ENCODE results near the gene UBE2L3. TPM values are rescaled to one million over a fixed set of nuclear protein-coding genes. Genes with fewer than 3 reads are reported as not detected.
"Not testable (repeated sequence)": the region's sequence is repeated elsewhere in the genome, so short reads cannot be mapped to it uniquely, and the experiment has no call there.

UBE2L3 gene
- polyA plus RNA-seq, 1 donor: 53.8 TPM

DNA sequence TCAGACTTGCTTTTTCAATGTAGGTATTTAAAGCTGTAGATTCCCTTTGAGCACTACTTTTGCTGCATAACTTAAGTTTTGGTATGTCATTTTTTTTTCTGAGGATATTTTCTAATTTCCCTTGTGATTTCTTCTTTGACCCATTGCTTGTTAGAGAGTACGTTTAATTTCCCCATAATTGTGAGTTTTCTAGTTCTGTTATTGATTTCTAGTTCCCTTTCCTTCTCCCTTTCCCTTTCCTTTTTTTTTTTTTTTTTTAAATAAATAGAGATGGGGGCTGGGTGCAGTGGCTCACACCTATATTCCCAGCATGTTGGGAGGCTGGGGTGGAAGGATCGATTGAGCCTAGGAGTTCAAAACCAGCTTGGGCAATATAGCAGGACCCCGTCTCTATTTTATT is 30.8 kb downstream of the UBE2L3 start:
- DNase-seq: no peak

DNA sequence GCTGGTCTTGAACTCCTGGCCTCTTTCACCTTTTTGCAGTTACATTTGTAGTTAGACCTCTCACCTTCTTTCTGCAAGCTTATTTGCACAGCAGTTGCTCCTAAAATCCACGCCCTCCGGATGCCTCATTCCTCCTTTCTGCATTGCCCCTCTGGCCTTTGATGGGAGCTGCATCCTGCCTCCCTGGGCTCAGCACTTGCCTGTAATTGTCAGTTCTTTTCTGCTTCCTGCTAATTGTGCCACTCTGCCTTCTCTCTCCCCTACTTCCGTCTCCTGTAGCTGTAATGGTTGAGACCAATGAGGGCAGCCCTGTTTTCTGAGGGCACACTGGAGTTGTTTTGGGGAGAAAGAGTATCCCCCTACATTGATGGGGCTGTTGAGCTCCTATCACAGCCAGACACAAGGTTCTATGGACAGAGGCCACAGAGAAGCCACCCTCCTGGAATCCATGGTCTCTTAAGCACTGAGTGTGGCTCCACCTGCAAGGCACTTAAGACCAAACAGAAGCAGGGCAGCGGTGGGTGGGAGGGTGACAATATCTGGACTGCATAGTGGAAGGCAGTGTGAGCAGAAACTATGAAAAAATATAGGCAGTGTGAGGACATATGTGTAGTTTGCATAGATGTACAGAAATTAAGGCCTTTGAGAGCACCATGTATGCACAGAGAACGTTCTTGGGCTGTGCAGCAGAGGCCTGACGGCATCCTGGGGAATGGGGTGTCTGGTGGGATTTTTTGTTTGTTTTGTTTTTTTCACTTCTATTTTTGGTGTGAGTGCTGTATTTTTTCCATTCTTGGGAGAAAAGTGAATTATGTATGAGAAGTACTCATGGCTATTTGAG is 31.8 kb downstream of the UBE2L3 start:
- DNase-seq: no peak

DNA sequence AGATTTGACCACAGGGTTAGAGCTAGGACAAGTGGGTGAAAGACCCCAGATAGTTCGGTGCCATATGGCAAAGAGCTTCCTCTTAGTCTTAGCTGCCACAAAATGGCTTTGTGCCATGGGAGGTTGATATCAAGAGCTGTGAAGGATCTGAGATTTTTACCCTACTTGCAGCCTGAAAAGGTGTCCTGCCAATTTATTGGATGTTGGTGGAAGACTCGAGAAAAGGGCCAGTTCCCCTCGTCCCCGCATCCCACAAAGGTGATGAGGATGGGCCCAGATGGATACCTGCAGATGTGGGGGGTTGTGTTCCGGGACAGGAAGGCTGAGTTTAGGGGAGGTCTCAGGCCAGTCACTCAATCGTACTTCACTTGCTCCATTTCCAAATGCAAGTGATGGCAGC is 35.1 kb downstream of the UBE2L3 start:
- no peak for DNase-seq

DNA sequence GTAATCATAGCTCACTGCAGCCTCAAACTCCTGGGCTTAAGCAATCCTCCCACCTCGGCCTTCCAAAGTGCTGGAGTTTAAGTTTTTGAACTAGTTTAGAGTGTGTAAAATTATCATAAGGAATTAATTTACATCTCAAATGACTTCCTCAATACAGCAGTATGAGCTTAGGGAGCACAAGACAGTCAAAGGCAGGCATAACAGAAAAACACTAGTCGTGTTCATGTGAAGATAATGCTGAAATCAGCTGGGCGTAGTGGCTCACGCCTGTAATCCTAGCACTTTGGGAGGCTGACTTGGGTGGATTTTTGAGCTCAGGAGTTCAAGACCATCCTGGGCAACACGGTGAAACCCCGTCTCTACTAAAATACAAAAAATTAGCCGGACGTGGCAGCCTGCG is 36.5 kb downstream of the UBE2L3 start:
- no peak for DNase-seq

DNA sequence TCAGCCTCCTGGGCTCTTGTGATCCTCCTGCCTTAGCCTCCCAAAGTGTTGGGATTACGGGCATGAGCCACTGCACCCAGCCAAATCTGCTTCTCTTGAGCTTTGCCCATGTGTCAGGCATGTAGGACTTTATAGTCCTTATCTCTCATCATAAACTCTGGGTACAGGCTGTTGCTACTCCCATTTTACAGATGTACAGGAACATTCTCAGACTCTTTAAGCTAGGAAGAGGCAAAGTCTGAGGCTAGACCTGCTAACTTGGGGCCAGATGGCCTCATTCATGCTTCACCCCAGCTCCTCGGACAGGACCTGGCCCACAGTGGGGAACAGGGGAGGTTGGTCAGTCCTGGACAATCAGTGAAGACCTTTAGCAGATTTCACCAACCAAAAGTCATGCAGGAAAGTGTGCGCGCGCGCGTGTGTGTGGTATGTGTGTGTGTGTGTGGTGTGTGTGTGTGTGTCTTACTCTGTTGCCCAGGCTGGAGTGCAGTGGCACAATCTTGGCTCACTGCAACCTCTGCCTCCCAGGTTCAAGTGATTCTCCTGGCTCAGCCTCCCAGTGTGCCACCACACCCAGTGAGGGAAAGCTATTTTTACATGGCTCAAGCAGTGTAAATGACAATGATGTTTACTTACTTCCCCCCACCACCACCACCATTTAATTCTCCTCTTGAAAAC is 38.5 kb downstream of the UBE2L3 start:
- DNase-seq: no peak

DNA sequence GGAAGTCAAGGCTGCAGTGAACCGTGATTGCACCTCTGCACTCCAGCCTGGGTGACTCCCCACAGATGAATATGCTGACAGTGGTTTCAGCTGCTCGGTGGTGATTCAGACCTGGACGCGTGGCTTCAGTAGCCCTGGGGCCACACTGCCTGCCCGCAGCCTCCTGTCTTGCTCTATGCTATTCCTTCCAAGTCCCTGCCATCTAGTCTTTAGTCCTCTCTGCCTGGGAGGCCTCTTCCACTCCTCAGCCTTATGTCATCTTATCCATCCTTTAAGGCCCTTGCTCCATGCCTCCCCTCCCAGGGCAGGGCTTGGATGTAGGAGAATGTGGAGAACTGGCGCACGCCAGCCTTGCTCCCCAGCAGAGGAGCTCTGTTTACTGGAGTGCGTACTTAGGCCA is 39.3 kb downstream of the UBE2L3 start:
- no peak for DNase-seq

DNA sequence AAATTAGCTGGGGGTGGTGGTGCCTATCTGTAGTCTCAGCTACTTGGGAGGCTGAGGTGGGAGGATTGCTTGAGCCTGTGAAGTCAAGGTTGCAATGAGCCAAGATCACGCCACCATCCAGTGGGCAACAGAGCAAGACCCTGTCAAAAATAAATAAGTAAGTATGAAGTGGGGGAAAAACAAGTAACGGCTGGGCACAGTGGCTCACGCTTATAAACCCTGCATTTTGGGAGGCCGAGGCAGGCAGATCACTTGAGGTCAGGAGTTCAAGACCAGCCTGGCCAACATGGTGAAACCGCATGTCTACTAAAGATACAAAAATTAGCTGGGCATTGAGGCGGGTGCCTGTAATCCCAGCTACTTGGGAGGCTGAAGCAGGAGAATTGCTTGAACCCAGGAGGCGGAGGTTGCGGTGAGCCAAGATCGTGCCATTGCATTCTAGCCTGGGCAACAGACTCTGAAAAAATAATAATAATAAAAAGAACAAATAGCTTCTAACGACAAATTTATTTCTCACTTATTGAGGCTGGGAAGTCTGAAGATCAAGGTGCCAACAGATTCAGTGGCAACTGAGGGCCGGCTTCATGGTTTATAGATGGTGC is 42.1 kb downstream of the UBE2L3 start:
- DNase-seq: not testable (repeated sequence)

DNA sequence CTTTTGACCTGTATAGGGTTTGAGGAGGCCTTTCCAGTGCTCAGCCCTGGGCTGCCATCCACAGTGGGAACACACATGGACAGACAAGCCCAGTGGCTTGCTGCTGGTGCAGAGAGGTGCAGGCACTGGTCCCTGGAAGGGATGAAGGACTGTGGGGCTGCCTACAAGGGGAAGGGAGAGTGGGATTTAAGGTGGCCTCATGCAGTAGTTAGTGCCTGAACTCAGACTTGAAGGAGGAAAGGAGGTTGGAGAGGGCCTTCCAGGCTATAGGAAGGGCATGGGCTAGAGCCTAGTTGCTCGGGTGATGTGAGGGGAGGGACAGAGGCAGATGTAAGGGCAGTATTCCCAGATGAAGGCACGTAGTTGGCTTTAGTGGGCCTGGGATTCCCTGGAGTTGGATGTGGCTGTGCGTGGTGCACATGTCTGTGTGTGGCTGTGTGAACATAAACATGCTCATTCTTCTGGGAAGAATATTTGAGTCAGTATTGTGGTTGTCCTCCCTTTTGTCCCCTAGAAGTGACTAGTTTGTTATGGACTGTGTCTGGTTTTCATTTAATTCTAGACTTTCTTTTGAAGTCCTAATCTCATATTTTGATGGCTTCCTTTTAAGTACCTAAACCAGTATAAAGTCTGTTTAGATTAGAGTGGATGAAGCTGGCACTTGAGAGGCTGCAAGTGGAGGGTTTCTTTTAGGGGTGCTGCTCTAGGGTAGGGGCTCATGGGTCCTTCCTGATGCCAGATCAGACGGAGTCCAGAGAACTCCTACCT is 43.9 kb downstream of the UBE2L3 start:
- DNase-seq: no peak

DNA sequence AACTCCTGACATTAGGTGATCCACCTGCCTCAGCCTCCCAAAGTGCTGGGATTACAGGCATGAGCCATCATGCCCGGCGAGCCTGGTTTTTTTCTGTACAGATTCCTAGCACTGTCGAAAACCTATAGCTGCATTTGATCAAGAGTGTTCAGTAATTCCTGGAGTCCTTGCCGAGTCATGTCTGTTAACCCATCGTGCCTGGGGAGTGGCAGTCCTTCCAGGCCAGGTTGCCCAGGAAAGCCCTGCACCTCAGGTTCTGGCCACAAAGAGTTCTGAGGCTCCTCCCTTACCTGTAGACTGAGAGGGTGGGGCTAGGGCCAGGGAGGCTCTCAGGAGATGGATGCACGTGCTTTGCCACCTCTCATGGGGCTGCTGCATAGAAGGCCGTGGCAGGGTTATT is 45.3 kb downstream of the UBE2L3 start:
- no peak for DNase-seq

DNA sequence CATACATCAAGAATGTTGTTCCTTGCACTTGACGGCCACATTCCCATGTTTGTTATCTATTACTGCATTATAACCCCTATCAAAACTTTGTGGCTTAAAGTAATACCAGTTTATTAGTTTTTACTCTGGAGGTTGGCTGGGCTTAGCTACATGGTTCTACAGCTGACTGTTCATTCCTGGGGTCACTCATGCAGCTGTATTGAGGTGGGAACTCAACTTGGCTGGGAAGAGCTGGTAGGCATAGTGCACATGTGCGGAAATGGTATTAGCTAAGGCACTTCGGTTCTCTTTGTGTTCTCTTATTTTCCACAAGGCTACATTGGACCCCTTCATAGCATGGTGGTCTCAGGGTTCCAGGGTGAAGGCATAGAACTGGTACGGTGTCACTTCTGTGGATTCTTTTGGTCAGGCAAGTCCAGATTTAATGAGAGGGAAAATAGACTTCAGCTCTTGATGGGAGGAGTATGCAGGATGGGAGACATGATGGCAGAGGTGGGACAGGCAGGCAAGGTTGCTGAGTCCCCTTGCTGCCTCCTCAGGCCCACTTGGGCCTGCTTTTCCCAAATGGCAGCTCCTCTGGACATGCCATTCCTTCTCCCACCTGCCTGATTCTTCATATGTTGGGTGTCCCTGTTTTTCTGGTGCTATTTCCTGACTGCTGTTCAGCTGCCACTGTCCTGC is 46.2 kb downstream of the UBE2L3 start:
- no peak for DNase-seq

DNA sequence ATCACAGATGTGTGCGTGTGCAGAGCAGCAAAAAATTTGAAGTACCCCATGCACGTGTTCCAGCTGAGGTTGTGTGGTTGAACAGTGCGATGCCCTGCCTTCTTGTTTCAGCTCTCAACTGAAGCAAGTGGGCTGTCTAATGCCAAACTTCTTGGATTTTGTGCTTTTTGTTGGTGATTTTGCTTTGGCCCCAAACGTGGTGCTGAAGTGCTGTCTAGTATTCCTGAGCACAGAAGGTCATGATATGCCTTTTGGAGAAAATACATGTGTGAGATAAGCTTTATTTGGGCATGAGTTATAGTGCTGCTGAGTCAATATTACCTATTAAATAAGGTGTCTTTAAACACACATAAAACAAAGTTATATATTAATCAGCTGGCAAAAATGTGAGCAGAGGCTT is 48.2 kb downstream of the UBE2L3 start:
- no peak for DNase-seq

DNA sequence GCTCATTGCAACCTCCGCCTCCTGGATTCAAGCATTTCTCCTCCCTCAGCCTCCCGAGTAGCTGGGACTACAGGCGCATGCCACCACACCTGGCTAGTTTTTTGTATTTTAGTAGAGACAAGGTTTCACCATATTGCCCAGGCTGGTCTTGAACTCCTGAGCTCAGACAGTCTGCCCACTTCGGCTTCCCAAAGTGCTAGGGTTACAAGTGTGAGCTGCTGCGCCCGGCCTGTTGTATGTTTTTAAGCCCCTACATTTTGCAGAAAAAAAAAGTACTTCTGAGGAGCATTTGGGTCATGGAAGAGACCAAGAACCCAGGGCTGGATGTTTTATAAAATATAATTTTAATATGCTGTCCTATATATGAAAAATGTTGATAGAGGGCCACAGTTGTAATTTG is 49.8 kb downstream of the UBE2L3 start:
- not testable (repeated sequence) for DNase-seq

DNA sequence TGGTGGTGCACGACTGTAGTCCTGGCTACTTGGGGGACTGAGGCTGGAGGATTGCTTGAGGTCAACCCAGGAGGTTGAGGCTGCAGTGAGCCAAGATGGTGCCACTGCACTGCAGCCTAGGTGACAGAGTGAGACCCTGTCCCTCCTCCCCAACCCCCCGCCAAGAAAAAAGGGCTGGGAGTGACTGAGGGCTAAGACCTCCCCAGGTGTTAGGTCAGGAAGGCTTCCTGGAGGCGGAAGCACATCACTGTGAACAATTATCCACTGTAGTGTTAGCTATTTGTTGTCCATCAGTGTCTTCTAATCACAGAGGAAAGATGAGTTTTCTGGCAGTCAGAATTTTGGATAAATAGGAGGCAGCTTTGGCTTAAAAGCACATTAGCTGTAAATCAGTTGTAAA is 53.5 kb downstream of the UBE2L3 start:
- DNase-seq: no peak

DNA sequence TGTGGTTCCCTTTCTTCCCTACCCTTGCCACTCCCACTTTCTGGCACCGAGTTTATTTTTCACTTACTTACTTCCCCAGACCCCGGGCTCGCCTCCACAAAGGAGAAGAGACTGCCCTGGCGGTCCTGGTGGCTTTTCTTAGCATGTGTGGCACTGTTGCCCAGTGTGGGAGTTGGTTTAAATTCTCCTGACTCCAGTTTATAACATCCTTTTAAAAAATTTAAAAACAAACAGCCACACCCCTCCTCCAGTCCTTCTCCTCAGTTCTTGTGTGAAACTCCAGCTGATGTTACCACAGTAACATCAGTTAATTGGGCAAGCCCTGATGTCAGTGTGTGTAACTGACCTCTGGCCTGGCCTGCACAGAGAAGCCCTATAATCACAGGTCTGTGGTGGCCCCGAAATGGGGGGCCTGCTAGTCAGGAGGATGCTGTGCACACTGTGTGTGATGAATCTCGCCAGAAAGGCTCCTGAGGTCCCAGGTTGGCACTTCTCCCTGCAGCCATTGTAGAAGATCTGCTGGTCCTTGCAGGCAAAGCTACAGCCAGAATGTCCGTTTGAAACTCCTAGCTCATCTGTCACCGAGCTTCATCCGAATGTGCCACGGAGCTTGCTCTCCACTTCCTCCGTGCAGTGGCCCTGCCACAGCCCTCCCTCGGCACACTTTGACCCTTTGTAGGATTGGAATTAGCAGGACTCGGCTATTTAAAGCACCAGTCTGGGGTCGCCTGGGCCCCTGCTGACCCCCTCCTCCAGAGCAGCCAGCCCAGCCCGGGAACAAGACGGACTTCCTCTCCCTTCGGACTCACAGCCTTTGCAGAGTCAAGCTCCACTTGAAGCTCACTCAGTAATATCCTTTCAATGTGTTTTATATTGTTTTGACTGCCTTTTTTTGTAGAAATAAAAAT is 54.8 kb downstream of the UBE2L3 start:
- no peak for DNase-seq

DNA sequence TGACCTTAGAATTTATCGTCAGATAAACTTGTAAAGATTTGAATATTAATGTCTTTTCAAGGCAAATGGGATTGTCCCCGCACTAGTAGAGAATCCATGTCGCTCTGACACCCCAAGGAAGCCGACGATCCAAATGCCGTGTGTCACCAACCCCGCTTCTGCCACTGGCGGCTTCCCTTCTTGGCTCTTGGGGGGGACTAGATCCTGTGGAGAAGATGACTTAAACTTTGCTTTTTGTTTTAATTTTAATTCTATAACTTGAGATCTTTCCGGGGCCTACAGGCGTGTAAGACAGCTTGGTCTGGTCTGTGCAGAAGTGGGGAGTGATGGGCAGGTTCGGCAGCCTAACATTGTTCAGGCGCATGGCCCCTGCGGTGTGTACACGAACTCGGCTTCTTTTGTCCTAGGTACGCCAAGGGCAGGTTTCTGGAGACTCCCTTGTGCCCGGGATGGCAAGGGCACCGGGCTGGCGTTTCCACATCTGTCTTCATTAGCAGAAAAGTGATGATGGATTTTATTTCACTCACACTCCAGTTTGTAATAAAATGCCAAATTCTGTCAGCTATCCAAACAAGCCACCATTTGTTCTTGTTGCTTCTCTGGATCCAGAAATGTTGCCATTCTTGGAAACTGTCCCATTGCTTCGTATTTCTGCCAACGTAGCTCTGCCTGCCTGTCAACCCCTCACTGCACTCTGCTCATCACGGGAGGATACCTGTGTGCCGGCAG is 55.6 kb downstream of the UBE2L3 start:
- DNase-seq: no peak

DNA sequence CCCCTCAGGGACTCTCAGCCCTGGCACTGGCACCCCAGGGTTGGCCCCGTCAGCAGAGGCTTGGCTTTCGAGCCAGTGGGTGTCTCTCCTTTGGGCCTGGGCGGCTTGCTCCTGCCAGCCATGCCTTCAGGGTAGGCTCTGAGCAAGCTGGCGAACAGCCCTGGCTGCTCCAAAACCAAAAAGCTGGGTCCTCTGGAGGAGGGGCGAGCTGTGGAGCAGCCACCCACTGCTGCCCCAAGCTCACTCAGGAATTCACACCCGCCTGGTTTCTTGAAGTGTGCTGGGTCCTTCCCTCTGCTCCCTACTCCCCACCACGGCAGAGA is 56.1 kb downstream of the UBE2L3 start:
- no peak for DNase-seq

DNA sequence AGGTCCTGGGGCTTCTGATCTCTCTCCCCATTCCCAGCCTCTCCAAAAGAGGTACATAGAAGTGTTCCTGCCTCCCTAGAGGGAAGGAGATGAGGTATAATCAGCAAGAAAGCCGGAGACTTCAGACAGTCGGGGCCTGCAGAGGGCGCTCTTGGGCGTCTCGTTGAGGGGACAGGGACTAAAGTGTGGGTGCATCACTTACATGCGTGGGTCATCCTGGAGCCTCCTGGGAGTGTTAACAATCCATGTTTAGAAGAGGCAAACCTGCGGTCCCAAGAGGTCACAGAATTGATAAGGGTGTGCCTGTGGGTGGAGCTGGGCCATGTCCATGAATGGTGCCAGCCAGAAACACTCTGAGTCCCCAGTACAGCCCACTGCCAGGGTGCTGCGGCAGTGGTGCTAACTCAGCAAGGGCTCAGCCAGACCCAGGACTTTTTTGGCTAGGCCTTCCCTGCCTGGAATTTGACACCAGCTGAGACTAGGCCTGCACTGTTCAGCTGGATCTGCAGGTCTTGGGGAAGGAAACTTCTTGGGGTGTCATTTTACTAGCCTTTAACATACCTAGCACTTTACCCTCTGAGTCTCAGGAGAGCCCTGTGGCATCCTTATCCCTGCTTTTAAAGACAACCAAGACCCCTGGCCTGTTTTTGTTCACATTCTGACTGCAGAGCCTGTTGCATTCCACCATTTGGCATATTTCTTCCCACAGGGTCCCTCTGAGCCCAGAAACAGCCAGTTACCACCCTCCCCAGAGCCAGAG is 56.8 kb downstream of the UBE2L3 start:
- no peak for DNase-seq

DNA sequence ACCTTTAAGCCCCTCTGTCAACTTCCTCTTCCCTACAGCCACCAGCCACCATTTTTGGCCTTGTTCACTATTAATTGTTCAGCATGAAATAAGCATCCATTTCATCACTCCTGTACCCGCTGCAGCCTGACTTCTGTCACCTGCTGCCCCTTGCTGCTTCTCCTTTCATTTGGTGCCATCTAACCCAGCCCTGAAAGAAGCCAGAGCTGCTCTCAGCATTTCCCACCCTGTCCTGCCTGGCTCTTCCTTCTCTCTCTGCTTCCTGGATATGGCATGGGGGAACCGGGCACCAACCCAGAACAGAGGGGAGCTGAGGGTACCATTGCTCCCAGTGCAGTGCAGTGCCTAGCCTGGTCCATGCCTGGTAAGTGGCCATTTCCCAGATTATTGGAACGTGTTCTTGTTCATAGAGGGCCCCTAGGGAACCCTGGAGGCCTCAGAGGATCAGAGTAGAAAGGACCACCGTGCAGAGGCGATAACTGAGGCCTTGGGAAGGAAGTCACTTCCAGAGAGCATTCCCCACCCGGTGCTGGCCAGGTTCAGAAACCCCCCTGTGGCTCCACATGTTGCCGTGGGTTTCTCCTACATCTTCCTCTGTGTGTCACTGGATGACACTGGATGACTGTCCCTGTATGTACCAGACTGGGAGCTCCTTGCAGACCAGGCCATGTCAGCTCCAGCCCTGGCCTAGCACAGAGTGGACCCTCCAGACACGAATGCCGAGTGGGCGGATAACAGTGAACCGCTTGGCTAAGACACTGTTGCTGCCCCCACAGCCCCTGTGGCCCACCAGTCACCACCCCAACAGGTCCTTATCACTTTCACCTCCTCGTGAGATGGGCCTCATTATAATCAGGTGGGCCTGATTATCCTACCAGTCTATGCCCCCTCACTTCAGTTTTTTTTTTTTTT is 57.6 kb downstream of the UBE2L3 start:
- DNase-seq: no peak
